ENCODE measurements around the gene KRT12. TPM values are rescaled to one million over a fixed set of nuclear protein-coding genes. Genes with fewer than 3 reads are reported as not detected.
"Not testable (repeated sequence)": the region's sequence is repeated elsewhere in the genome, so short reads cannot be mapped to it uniquely, and the experiment has no call there.

The KRT12 gene
- polyA plus RNA-seq, 1 donor (not counting 4 experiments of a cell fraction or from before 2014, with no cell fraction given), result not detected

DNA sequence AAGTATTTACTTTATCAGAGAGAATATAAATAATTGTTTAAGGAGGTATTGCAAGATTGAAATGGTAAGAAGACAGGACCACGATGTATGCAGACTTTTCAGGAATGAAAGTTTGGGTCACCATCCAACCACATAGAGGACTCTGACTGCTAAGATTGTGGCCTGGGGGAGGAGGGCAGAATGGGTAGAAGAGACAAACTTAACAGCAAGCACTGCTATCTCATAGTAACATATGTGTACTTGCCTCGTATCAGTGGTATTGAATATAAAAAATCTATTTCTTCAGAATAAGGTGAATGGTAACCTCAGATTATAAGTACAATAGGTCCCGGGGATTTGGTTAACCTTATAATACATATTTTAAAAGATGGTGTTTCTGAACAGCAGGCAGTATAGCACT, 50.5 kb downstream of the KRT12 start:
- dilution Hi-C loops (cut with MboI; ENCODE audit: extremely low pct_ligation_motif_present, low sequenced_read_pairs), result no loop called here
- no peak overlapping the region for H3K27ac ChIP-seq (ENCODE audit: control insufficient read depth, insufficient read depth, low read length)
- no peaks in the 10 kb centered on the region for H3K9me3 ChIP-seq (ENCODE audit: control insufficient read depth, low read depth, low read length)
- H3K36me3 ChIP-seq (ENCODE audit: control insufficient read depth in 2 of 2, extremely low read depth in 1 of 2, insufficient read depth in 2 of 2, low read length in 2 of 2), result peaks cover 3 to 8% of the 10 kb centered on the region in 2 experiments
- H3K4me1 ChIP-seq (ENCODE audit: control insufficient read depth, extremely low read depth, insufficient read depth, low read length), result peaks cover 13% of the 10 kb centered on the region
- H3K9ac ChIP-seq (ENCODE audit: control insufficient read depth, extremely low read depth, insufficient read depth, low read length), result no peak overlapping the region
- H2AFZ ChIP-seq (ENCODE audit: control insufficient read depth, low read length), result no peak overlapping the region
- no peaks in the 10 kb centered on the region for H3K9me1 ChIP-seq (ENCODE audit: control insufficient read depth, extremely low read depth, insufficient read depth, low read length)
- no peaks in the 10 kb centered on the region for H3K27me3 ChIP-seq (ENCODE audit: control insufficient read depth, extremely low read depth, insufficient read depth, low read length)
- TF ChIP-seq, protein P1, sequence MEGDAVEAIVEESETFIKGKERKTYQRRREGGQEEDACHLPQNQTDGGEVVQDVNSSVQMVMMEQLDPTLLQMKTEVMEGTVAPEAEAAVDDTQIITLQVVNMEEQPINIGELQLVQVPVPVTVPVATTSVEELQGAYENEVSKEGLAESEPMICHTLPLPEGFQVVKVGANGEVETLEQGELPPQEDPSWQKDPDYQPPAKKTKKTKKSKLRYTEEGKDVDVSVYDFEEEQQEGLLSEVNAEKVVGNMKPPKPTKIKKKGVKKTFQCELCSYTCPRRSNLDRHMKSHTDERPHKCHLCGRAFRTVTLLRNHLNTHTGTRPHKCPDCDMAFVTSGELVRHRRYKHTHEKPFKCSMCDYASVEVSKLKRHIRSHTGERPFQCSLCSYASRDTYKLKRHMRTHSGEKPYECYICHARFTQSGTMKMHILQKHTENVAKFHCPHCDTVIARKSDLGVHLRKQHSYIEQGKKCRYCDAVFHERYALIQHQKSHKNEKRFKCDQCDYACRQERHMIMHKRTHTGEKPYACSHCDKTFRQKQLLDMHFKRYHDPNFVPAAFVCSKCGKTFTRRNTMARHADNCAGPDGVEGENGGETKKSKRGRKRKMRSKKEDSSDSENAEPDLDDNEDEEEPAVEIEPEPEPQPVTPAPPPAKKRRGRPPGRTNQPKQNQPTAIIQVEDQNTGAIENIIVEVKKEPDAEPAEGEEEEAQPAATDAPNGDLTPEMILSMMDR (optimal IDR thresholded peaks at IDR 0.05 in 1 of 3, IDR thresholded peaks at IDR 0.05 in 1 of 3, conservative IDR thresholded peaks at IDR 0.05 in 1 of 3; ENCODE audit: extremely low read depth in 1 of 3, insufficient read depth in 2 of 3, low read length in 3 of 3), result no peak
- TF ChIP-seq EZH2 (IDR thresholded peaks at IDR 0.05; ENCODE audit: low read length), result no peak
- DNase-seq (ENCODE audit: low read depth, low spot score) (no peak), FAIRE-seq (no peak)
- no peak overlapping the region for H3K4me3 ChIP-seq (ENCODE audit: control insufficient read depth in 2 of 3, extremely low read depth in 1 of 3, insufficient read depth in 2 of 3, low read depth in 1 of 3, low read length in 3 of 3)
- H3K79me2 ChIP-seq (ENCODE audit: control insufficient read depth, insufficient read depth, low read length), result peaks cover 12% of the 10 kb centered on the region
- H4K20me1 ChIP-seq (ENCODE audit: control insufficient read depth, extremely low read depth, insufficient read depth, low read length), result no peaks in the 10 kb centered on the region
- H3K4me2 ChIP-seq (ENCODE audit: control insufficient read depth, extremely low read depth, insufficient read depth, low read depth, low read length), result no peak overlapping the region

- H3K9me3 ChIP-seq (ENCODE audit: control insufficient read depth, low read depth, low read length), result no peaks in the 10 kb centered on the region
- H3K4me1 ChIP-seq (ENCODE audit: control insufficient read depth, extremely low read depth, insufficient read depth, low read length), result peaks cover 12% of the 10 kb centered on the region
- no peak overlapping the region for H3K27ac ChIP-seq (ENCODE audit: control insufficient read depth, insufficient read depth, low read length)
- H3K9ac ChIP-seq (ENCODE audit: control insufficient read depth, extremely low read depth, insufficient read depth, low read length), result no peak overlapping the region
- H3K4me3 ChIP-seq (ENCODE audit: control insufficient read depth in 2 of 3, extremely low read depth in 1 of 3, insufficient read depth in 2 of 3, low read depth in 1 of 3, low read length in 3 of 3), result no peak overlapping the region
- no peak for DNase-seq (ENCODE audit: low read depth, low spot score)
- H3K9me1 ChIP-seq (ENCODE audit: control insufficient read depth, extremely low read depth, insufficient read depth, low read length), result no peaks in the 10 kb centered on the region
- H3K4me2 ChIP-seq (ENCODE audit: control insufficient read depth, extremely low read depth, insufficient read depth, low read depth, low read length), result no peak overlapping the region
- no peak for TF ChIP-seq EZH2 (IDR thresholded peaks at IDR 0.05; ENCODE audit: low read length)
- TF ChIP-seq, protein P1 (optimal IDR thresholded peaks at IDR 0.05 in 1 of 3, IDR thresholded peaks at IDR 0.05 in 1 of 3, conservative IDR thresholded peaks at IDR 0.05 in 1 of 3; ENCODE audit: extremely low read depth in 1 of 3, insufficient read depth in 2 of 3, low read length in 3 of 3), result no peak
- no peak for FAIRE-seq
- peaks cover 3 to 8% of the 10 kb centered on the region in 2 experiments for H3K36me3 ChIP-seq (ENCODE audit: control insufficient read depth in 2 of 2, extremely low read depth in 1 of 2, insufficient read depth in 2 of 2, low read length in 2 of 2)
- no peak overlapping the region for H2AFZ ChIP-seq (ENCODE audit: control insufficient read depth, low read length)
- H4K20me1 ChIP-seq (ENCODE audit: control insufficient read depth, extremely low read depth, insufficient read depth, low read length), result no peaks in the 10 kb centered on the region
- H3K79me2 ChIP-seq (ENCODE audit: control insufficient read depth, insufficient read depth, low read length), result peaks cover 9% of the 10 kb centered on the region
- no peaks in the 10 kb centered on the region for H3K27me3 ChIP-seq (ENCODE audit: control insufficient read depth, extremely low read depth, insufficient read depth, low read length)
- dilution Hi-C loops (cut with MboI; ENCODE audit: extremely low pct_ligation_motif_present, low sequenced_read_pairs), result no loop called here
Measured at GRCh38 chr17:40815381-40815780, 51.6 kb downstream of the KRT12 start.

- DNase-seq (ENCODE audit: low read depth, low spot score); H3K9ac ChIP-seq (ENCODE audit: control insufficient read depth, extremely low read depth, insufficient read depth, low read length); H4K20me1 ChIP-seq (ENCODE audit: control insufficient read depth, extremely low read depth, insufficient read depth, low read length); H2AFZ ChIP-seq (ENCODE audit: control insufficient read depth, low read length); H3K9me3 ChIP-seq (ENCODE audit: control insufficient read depth, low read depth, low read length); FAIRE-seq; H3K4me1 ChIP-seq (ENCODE audit: control insufficient read depth, extremely low read depth, insufficient read depth, low read length); H3K4me3 ChIP-seq (ENCODE audit: control insufficient read depth in 2 of 3, extremely low read depth in 1 of 3, insufficient read depth in 2 of 3, low read depth in 1 of 3, low read length in 3 of 3); H3K4me2 ChIP-seq (ENCODE audit: control insufficient read depth, extremely low read depth, insufficient read depth, low read depth, low read length); dilution Hi-C loops (cut with MboI; ENCODE audit: extremely low pct_ligation_motif_present, low sequenced_read_pairs); H3K79me2 ChIP-seq (ENCODE audit: control insufficient read depth, insufficient read depth, low read length); H3K36me3 ChIP-seq (ENCODE audit: control insufficient read depth in 2 of 2, extremely low read depth in 1 of 2, insufficient read depth in 2 of 2, low read length in 2 of 2); H3K27me3 ChIP-seq (ENCODE audit: control insufficient read depth, extremely low read depth, insufficient read depth, low read length); H3K27ac ChIP-seq (ENCODE audit: control insufficient read depth, insufficient read depth, low read length); H3K9me1 ChIP-seq (ENCODE audit: control insufficient read depth, extremely low read depth, insufficient read depth, low read length): not testable (repeated sequence)
Measured at GRCh38 chr17:40814657-40815056, 52.4 kb downstream of the KRT12 start.
